Measurements from ENCODE around the gene ADNP. TPM values are rescaled to one million over a fixed set of nuclear protein-coding genes. Genes with fewer than 3 reads are reported as not detected.

The ADNP gene
- total RNA-seq, 1 experiment from 2014 or later: 106 TPM

DNA sequence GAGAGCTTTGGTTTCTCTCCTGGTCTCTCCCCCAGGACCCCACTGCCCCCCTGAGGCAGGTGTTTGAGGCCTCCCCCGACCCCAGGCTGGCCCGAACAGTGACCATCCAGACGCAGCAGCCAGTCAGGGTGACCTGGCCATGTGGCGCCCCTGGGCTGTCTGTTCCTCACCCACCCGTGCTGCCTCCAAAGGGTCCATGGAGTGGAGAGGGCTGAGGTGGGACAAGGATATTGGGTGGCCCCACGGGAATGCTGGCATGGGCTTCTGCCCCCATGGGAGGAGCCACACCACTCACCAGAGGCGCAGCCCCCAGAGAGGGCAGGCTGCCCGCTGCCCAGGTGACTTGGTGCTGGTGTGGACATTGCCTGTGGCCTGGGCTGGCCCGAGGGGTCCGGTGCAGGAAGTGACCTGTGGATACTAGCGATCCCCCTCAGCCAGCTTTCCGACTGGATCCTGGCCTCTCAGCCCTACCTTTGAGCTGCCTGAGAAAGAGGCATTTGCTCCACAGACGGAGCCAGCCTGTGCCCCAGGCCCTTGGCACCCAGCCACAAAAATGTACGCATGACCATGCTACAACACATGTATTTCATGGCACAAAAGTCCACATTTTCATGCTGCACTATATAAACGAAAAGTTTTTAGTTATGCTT, 85.5 kb downstream of the ADNP start:
- H3K27ac Mint-ChIP-seq: no peak overlapping the region
- TF ChIP-seq NFYB (CRISPR knock-in tag; conservative IDR thresholded peaks at IDR 0.05; ENCODE audit: low read depth) (no peak), TEAD4 (CRISPR knock-in tag; IDR thresholded peaks at IDR 0.05) (no peak), ZNF232 (CRISPR knock-in tag; IDR thresholded peaks at IDR 0.05) (no peak), E2F1 (CRISPR knock-in tag; IDR thresholded peaks at IDR 0.05) (no peak), HMGA2 (CRISPR knock-in tag; IDR thresholded peaks at IDR 0.05) (no peak), SMAD4 (CRISPR knock-in tag; IDR thresholded peaks at IDR 0.05) (no peak)
- TF ChIP-seq, protein P1, sequence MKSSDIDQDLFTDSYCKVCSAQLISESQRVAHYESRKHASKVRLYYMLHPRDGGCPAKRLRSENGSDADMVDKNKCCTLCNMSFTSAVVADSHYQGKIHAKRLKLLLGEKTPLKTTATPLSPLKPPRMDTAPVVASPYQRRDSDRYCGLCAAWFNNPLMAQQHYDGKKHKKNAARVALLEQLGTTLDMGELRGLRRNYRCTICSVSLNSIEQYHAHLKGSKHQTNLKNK (CRISPR knock-in tag; IDR thresholded peaks at IDR 0.05): no peak
- no peak for DNase-seq (ENCODE audit: low spot score)
- CTCF ChIA-PET: no interaction called here
- POLR2A ChIA-PET: no interaction called here
- H3K4me1 Mint-ChIP-seq: peaks cover 13% of the 10 kb centered on the region
- H3K4me3 Mint-ChIP-seq: no peak overlapping the region
- H3K36me3 Mint-ChIP-seq: no peaks in the 10 kb centered on the region
- no peaks in the 10 kb centered on the region for H3K27me3 Mint-ChIP-seq (ENCODE audit: low read depth)
- no peak for ATAC-seq
- no peaks in the 10 kb centered on the region for H3K9me3 Mint-ChIP-seq

- H3K27me3 Mint-ChIP-seq (ENCODE audit: low read depth): no peaks in the 10 kb centered on the region
- no peak; the same call in 1 of the 2 replicates for ATAC-seq
- POLR2A ChIA-PET: no interaction called here
- no peaks in the 10 kb centered on the region for H3K36me3 Mint-ChIP-seq
- no peaks in the 10 kb centered on the region for H3K9me3 Mint-ChIP-seq
- CTCF ChIA-PET: no interaction called here
- no peak overlapping the region for H3K4me3 Mint-ChIP-seq
- H3K4me1 Mint-ChIP-seq: peaks cover 7% of the 10 kb centered on the region
- no peak overlapping the region for H3K27ac Mint-ChIP-seq
- no peak for DNase-seq (ENCODE audit: low spot score)
- TF ChIP-seq KAT7 (CRISPR knock-in tag; IDR thresholded peaks at IDR 0.05; ENCODE audit: borderline replicate concordance) (no peak), ZNF396 (CRISPR knock-in tag; IDR thresholded peaks at IDR 0.05; ENCODE audit: borderline replicate concordance) (no peak), RORB (CRISPR knock-in tag; IDR thresholded peaks at IDR 0.05) (no peak), NR3C1 (CRISPR knock-in tag; conservative IDR thresholded peaks at IDR 0.05; ENCODE audit: low read depth) (no peak), AR (CRISPR knock-in tag; IDR thresholded peaks at IDR 0.05) (no peak), ZBTB21 (CRISPR knock-in tag; IDR thresholded peaks at IDR 0.05; ENCODE audit: borderline replicate concordance) (no peak), RELA (CRISPR knock-in tag; IDR thresholded peaks at IDR 0.05; ENCODE audit: borderline replicate concordance) (no peak), JAZF1 (CRISPR knock-in tag; IDR thresholded peaks at IDR 0.05) (no peak), IRF2 (CRISPR knock-in tag; IDR thresholded peaks at IDR 0.05; ENCODE audit: borderline replicate concordance, low read depth) (no peak), TEAD1 (CRISPR knock-in tag; IDR thresholded peaks at IDR 0.05) (no peak), ZNF423 (CRISPR knock-in tag; IDR thresholded peaks at IDR 0.05) (no peak)
- TF ChIP-seq, protein P2, sequence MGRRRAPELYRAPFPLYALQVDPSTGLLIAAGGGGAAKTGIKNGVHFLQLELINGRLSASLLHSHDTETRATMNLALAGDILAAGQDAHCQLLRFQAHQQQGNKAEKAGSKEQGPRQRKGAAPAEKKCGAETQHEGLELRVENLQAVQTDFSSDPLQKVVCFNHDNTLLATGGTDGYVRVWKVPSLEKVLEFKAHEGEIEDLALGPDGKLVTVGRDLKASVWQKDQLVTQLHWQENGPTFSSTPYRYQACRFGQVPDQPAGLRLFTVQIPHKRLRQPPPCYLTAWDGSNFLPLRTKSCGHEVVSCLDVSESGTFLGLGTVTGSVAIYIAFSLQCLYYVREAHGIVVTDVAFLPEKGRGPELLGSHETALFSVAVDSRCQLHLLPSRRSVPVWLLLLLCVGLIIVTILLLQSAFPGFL (CRISPR knock-in tag; IDR thresholded peaks at IDR 0.05; ENCODE audit: borderline replicate concordance): no peak
- TF ChIP-seq, protein P3, sequence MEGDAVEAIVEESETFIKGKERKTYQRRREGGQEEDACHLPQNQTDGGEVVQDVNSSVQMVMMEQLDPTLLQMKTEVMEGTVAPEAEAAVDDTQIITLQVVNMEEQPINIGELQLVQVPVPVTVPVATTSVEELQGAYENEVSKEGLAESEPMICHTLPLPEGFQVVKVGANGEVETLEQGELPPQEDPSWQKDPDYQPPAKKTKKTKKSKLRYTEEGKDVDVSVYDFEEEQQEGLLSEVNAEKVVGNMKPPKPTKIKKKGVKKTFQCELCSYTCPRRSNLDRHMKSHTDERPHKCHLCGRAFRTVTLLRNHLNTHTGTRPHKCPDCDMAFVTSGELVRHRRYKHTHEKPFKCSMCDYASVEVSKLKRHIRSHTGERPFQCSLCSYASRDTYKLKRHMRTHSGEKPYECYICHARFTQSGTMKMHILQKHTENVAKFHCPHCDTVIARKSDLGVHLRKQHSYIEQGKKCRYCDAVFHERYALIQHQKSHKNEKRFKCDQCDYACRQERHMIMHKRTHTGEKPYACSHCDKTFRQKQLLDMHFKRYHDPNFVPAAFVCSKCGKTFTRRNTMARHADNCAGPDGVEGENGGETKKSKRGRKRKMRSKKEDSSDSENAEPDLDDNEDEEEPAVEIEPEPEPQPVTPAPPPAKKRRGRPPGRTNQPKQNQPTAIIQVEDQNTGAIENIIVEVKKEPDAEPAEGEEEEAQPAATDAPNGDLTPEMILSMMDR (IDR thresholded peaks at IDR 0.05): no peak
- TF ChIP-seq, protein P4, sequence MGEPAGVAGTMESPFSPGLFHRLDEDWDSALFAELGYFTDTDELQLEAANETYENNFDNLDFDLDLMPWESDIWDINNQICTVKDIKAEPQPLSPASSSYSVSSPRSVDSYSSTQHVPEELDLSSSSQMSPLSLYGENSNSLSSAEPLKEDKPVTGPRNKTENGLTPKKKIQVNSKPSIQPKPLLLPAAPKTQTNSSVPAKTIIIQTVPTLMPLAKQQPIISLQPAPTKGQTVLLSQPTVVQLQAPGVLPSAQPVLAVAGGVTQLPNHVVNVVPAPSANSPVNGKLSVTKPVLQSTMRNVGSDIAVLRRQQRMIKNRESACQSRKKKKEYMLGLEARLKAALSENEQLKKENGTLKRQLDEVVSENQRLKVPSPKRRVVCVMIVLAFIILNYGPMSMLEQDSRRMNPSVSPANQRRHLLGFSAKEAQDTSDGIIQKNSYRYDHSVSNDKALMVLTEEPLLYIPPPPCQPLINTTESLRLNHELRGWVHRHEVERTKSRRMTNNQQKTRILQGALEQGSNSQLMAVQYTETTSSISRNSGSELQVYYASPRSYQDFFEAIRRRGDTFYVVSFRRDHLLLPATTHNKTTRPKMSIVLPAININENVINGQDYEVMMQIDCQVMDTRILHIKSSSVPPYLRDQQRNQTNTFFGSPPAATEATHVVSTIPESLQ (CRISPR knock-in tag; IDR thresholded peaks at IDR 0.05): no peak
- TF ChIP-seq, protein P5, sequence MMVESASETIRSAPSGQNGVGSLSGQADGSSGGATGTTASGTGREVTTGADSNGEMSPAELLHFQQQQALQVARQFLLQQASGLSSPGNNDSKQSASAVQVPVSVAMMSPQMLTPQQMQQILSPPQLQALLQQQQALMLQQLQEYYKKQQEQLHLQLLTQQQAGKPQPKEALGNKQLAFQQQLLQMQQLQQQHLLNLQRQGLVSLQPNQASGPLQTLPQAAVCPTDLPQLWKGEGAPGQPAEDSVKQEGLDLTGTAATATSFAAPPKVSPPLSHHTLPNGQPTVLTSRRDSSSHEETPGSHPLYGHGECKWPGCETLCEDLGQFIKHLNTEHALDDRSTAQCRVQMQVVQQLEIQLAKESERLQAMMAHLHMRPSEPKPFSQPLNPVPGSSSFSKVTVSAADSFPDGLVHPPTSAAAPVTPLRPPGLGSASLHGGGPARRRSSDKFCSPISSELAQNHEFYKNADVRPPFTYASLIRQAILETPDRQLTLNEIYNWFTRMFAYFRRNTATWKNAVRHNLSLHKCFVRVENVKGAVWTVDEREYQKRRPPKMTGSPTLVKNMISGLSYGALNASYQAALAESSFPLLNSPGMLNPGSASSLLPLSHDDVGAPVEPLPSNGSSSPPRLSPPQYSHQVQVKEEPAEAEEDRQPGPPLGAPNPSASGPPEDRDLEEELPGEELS (CRISPR knock-in tag; IDR thresholded peaks at IDR 0.05): no peak
These were observed 86.7 kb downstream of the ADNP start for GRCh38 chr20:50844430-50845100.
